Ramos (cell line): ENCODE measurements around the gene NDUFA3.
"Not testable (repeated sequence)": the region's sequence is repeated elsewhere in the genome, so short reads cannot be mapped to it uniquely, and the experiment has no call there.

ENCODE experiments used
- in situ Hi-C: fragments of 300-500 bp; cut with MboI; formaldehyde crosslinking; loops from one replicate; pipeline ENCODE4 v1.14.3; 2022; ENCODE audit warnings: low sequenced_read_pairs; ENCODE audit not compliant: unreplicated experiment

NDUFA3 gene

DNA sequence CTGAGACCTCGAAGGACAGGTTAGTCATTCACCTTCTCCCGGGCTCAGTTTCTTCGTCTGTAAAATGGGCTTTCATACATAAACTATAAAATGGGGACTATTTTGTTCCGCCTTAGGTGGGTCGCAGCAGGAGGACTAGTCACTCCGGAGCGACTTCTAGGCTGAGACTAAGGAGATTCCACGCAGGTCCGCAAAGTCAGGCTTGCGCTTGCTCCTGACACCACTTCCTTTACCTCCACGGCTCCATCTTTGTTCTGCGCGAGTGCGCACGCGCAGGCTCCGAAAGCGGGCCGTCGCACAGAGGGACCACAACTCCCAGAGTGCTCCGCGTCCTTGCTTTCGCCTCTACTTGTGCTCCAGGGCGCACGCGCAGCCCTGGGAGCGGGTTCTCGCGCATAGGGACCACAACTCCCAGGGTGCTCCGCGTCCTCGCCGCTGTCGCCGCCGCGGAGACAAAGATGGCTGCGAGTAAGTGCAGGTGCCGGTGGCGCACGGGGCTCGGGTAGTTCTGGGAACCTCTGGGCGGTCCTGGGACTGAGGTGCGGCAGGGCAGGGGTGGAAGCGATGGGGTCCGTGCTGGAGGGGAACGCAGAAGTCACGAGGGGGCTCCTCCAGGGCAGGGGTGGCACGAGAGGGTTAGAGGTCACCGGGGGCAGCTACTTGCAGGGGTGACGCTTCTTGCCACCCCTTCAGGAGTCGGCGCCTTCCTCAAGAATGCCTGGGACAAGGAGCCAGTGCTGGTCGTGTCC is at the start of gene NDUFA3:
Gene NDUFA3 (plus strand): TSS at position 435 of the 749 bp plus-strand sequence. CDS start 24 bp downstream, at position 459.
- in situ Hi-C loops = no loop called here

DNA sequence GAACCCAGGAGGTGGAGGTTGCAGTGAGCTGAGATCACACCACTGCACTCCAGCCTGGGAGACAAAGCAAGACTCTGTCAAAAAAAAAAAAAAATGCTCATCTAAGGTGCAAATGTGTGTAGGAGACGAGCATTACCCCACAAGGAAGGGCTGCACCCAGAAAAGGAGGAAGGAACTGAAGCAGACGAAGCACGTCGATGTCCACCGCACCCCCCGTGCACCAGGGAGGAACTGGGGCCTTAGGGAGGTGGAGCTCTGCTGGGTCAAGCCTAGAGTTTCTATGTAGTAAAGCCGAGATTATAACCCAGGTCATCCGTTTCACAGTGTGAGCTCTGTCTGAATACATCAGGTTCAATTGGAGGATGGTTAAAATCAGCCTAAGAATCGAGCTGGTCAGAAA is 40.0 kb upstream of the NDUFA3 start:
- in situ Hi-C loops = no loop called here

DNA sequence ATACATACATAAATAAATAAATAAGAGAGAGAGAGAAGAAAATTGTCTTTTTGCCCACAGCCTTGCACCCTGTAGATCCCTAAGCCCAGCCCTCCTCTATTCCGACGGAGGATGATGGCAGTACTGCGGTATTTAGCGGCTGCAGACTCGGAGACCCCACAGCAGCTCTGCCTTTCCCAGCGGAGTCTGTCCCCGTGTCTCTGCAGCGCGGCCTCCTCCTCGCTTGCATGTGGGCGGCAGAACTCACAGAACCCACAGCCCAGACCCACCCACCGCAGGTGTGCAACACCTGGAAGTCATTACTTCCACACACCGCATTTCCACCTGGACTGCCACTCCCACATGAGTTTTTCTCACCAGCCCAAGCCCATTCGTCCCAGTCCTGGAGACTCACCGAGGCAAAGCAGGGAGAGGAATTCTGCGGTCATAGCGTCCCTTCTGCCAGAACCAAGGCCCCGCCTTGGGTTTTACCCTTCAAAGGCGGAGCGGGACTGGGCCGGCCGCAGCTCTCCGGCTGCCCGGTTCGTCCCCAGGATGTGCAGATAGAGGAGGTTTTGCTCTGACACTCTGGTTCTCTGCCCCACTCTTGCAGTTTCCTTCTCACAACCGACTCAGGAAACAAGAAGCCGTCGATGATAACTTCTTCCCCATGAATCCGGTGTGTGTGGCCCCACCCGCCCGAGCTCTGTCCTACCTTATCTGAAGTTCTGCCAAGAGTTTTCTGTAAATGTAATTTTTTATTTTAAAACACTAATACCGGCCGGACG is 39.1 kb upstream of the NDUFA3 start, which contains the start of gene VSTM1:
Gene VSTM1 (minus strand): TSS at position 548 of the 767 bp plus-strand sequence. CDS start 120 bp downstream, at position 428.
- in situ Hi-C loops = no loop called here

DNA sequence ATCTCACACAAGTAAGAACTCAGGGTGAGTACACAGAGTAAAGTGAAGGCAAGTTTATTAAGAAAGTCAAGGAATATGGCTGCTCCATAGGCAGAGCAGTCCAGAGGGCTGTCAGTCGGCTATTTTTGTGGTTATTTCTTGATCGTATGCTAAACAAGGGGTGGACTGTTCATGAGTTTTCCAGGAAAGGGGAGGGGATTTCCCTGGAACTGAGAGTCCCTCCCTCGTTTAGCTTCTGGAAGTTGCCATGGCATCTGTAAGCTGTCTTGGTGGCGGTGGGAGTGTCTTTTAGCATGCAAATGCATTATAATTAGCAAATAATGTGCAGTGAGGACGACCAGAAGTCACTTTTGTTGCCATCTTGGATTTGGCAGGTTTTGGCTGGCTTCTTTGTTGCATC is 33.2 kb upstream of the NDUFA3 start:
- in situ Hi-C loops = no loop called here

DNA sequence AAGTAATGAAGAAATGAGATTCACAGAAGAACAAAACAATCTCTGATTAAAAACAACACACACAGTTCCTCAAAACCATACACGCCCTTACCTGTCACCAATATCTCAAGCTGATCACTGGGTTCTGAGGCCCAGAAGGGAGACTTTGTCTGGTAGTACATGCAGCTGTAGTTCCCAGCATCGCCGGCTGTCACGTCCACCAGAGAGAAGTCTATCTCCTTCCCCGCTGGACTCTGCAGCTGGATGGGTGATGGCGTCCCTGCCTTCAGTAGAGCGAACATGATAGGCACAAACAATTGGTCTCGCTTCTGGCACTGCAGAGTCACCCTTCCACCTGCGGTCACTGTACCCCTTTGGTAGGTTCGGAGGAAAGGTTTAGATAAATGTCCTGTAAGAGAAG is 28.8 kb upstream of the NDUFA3 start:
- in situ Hi-C loops = no loop called here

DNA sequence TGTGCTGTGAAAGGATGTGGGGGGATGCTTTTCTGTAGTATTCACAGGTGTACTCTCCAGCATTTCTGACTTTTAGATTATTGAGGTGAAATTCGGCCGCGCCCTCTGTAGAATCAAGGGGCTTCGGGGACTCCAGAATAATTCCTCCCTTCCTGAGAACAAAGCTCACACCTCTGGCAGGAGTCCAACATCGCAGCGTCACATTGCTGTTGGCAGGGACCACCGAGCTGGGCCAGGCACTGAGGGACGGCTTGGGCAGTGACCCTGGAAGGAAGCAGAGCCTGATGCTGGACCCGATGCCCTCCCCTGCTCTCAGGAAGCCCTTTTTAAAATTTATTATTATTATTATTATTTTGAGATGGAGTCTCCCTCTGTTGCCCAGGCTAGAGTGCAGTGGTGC is 27.8 kb upstream of the NDUFA3 start:
- in situ Hi-C loops = no loop called here

DNA sequence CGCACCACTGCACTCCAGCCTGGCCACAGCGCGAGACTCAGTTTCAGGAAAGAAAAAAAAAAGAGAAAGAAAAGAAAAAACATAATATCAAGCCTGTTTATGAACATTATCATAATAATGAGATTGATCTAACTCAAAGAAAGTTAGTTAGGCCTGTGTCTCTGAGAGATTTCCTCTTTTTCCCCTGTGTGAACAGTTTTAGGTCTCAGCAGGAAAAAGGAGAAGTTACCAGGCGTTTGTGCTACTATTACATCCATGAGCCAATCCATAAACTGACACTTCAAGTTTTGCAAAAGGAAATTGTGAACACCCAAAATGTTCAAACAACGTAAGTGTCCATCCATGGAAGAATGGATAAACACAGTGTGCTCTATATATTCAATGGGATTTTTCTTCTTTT is 25.3 kb upstream of the NDUFA3 start:
- in situ Hi-C loops = no loop called here

DNA sequence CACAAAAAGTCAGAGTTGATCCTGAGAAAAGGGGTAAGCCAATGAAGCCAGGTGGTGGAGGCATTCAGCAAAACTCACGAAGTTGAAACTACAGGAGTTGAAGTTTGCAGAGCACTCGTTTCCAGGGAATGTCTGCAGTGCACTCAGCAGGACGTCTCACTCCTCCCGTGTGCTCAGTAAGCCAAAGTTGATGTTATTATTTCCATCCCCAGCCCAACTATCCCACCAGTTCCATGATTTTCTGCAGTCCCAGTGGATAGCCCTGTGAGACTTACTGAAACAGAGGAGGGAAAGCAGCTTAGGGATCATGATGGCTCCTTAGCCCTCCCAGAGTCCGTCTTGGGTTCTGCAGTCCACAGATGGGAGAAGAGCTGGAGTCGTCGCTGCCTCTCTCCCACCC is 21.6 kb upstream of the NDUFA3 start, which contains the start of gene TARM1:
Gene TARM1 (minus strand): TSS at position 334 of the 400 bp plus-strand sequence. CDS start 25 bp downstream, at position 309.
- in situ Hi-C loops = no loop called here

DNA sequence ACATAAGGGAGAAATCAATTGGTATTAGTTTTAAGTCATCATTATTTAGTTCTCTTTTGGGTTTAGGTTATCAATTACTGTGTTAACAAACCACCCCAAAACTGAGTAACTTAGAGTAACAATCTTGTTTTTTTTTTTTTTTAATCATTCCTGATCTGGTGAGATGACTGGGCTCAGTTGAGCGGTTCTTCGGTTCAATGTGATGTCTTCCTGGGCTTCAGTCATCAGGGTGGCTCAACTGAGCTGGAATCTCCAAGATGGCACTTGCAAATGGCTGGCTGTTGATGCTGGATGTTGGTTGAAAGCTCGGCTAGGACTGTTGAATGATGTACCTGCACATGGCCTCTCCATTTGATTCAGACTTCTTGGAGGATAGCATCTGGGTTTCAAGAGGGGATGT is 18.2 kb upstream of the NDUFA3 start:
- in situ Hi-C loops = no loop called here

DNA sequence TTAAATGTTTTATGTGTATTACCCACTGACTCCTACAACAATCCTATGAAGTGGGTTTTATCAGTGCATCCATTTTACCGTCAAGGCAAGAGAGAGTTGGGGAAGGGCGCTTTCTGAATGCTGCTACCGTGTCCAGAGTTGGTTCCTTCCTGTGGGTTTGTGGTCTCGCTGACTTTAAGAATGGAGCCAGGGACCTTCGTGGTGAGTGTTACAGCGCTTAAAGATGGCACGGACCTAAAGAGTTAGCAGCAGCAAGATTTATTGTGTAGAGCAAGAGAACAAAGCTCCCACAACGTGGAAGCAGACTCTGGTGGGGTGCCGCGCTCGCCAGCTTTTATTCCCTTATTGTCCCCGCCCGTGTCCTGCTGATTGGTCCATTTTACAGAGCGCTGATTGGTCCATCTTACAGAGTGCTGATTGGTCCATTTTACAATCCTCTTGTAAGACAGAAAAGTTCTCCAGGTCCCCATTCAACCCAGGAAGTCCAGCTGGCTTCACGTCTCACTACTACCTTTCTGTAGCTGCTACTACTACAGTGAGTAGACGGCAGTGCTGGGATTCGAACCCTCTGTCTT is 8.1 kb upstream of the NDUFA3 start:
- in situ Hi-C loops = no loop called here

DNA sequence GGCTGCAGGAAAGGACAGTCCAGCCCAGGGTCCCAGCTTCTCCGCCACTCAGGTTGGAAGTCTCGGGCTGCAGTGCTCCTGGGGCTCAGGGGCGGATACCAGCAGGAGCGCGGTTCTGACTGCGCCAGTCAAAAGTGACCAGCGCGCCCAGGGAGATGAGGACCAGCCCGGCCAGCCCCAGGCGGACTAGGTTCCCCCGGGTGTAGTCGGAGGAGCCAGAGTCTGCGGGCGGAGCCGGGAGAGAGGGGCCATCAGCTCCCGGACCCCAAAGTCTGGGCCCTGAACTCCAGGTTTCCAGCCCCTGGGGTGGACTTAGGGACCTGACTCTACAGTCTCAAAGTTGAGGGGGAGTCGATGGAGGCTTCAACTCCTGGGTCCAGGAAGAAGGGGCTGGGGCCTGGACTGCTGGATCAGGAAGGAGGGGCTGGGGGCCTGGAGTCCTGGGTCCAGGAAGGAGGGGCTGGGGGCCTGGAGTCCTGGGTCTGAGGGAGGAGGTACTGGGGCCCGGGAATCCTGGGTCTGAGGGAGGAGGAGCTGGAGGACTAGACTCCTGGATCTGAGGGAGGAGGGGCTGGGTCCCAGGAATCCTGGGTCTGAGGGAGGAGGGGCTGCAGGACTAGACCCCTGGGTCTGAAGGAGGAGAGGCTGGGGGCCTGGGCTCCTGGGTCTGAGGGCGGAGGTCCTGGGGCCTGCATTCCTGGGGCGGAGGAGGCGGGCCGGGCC is 7.4 kb upstream of the NDUFA3 start:
- in situ Hi-C loops = no loop called here

DNA sequence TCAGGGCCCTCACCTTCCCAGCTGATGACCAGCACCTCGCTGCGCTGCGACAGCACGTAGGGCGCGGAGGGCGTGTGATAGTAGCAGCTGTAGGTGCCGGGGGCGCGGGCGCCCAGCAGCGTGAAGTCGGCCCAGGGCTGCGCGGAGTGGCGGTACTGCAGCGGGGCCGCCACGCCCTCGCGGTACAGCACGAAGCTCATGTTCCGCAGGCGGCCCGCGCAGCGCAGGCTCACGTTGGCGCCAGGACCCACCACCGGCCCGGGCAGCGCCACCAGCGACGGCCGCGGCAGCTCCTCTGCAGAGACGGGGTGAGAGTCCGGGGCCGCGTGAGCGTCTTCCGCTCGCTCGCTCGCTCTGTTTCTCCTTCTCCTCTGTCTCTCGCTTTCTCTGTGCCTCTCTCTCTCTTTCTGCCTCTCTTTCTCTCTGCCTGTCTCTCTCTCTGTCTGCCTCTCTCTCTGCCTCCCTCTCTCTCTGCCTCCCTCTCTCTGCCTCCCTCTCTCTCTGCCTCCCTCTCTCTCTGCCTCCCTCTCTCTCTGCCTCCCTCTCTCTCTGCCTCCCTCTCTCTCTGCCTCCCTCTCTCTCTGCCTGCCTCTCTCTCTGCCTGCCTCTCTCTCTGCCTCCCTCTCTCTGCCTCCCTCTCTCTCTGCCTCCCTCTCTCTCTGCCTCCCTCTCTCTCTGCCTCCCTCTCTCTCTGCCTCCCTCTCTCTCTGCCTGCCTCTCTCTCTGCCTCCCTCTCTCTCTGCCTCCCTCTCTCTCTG is 6.6 kb upstream of the NDUFA3 start:
- in situ Hi-C loops = not testable (repeated sequence)

DNA sequence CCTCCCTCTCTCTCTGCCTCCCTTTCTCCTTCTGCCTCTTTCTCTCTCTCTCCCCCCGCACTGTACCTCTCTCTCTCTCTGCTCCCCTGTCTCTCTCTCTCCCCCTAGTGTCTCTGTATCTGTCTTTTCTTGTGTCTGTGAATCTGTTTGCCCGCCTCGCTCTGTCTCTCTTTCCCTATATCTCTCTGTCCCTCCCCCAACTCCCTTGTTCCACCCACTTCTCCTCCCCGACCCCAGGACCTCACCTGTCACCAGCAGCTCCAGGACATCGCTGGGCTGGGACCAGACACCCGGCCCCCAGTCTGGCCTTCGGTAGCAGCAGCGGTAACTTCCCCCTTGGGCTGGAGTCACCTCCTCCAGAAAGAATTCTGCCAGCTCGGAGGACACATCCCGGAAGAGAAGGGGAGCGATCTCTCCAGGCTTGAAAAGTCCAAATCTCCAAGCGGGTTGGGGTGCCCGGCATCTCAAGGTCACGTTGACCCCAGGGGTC is 6.0 kb upstream of the NDUFA3 start:
- in situ Hi-C loops = no loop called here

DNA sequence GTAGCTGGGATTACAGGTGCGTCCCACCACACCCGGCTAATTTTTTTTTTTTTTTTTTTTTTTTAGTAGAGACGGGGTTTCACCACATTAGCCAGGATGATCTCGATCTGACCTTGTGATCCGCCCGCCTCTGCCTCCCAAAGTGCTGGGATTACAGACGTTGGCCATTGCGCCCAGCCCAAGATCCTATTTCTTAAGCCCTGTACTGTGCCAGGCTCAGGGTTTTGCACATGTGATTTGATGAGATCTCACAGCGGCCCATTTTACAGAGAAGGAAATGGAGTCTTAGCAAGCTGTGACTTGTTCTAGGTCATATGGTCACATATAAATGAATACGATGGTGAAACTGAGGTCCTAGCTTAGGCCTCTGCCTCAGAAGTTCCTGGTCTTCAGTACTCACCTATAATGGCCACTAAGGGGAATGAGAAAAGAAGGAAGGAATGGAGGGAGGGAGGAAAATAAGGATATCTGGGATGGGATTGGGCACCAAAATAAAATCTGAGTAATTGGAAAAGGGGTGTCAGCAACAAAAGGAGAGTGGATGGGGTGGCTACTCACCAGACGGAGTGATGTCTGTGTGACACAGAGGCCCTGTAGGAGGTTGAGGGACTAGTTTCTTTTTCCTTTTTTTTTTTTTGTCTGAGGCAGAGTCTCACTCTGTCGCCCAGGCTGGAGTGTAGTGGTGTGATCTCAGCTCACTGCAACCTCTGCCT is 3.3 kb upstream of the NDUFA3 start:
- in situ Hi-C loops = no loop called here

DNA sequence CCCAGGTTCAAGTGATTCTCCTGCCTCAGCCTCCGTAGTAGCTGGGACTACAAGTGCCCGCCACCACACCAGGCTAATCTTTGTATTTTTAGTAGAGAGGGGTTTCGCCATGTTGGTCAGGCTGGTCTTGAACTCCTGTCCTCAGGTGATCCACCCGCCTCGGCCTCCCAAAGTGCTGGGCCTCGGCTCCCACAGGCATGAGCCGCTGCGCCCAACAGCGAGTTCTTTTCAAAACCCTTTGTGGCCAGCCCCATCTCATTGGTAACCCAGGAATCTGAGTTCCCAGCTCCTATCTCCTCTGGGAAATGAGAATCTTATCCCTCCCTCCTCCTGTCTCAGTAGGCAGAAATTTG is 2.8 kb upstream of the NDUFA3 start:
- in situ Hi-C loops = not testable (repeated sequence)

DNA sequence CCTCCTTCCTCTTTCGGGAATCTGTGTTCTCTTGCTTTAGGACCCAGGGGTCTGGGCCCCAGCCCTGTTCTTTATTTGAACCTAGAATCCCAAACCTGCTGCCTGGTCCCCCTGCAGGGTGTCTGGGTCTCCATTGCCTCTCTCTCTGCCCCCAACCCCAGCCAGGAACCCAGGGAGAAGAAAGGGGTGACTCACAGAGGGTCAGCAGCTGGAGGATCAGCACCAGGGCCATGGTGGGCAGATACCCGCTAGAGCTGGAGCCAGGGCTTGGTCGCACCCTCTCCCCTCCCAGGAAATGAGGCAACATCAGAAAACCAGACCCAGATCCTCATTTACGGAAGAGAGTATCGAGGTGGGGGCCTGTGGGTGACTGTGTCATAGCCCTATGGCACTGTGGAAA is 2.1 kb upstream of the NDUFA3 start, which contains the start of gene OSCAR:
Gene OSCAR (minus strand): TSS at position 243 of the 400 bp plus-strand sequence. CDS start 11 bp downstream, at position 232.
- in situ Hi-C loops = no loop called here

DNA sequence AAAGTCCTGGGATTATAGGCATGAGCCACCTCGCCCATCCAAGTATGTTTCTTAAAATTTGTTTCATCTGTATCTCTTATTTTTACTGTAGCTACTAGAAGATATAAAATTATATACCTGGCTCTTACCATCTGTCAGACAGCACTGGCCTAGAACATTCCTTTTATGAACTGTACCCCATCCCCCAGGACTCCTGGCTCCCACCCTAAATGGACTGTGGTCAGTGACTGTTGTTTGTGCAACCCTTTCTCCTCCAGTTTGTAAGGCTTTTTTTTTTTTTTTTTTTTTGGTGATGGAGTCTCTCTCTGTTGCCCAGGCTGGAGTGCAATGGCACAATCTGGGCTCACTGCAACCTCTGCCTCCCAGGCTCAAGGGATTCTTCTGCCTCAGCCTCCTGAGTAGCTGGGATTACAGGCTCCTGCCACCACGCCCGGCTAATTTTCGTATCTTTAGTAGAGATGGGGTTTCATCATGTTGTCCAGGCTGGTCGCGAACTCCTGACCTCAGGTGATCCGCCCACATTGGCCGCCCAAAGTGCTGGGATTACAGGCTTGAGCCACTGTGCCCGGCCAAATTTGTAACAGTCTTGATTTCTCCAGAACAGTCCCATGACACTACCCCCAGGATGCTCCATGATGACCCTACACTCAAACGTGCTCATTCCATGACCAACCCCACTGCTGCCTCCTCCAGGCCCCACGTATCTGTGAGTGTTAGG is 2.5 kb downstream of the NDUFA3 start:
- in situ Hi-C loops = no loop called here

DNA sequence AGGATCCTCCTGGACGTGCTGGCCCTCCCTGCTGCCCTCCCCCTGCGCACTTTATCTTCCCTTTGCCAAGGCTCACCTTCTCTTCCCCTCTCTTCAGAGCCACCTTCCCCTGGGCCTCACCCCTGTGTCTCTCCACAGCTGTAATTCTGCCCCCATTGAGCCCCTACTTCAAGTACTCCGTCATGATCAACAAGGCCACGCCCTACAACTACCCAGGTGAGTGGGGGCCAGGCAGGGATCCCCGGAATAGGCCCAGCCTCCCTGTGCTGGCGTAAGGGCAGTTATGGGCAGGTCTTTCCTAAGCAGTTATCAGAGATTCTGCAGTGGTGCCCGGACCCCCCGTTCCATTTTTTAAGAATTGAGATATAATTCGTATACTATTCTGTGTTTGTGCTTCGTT is 3.1 kb downstream of the NDUFA3 start:
- in situ Hi-C loops = no loop called here
